HG03097 (cell line): ENCODE results near the gene NOLC1.

Source experiments
- ATAC-seq: cut with Tn5 transposase; IDR thresholded peaks from one replicate; pipeline ENCODE4 v1.9.1; 2021; ENCODE audit not compliant: unreplicated experiment, low FRiP score

NOLC1 gene

GRCh38 chr10:102151774-102152544 lies at the start of gene NOLC1:
Gene NOLC1, plus strand, starts transcription at chr10:102152389. Its CDS starts 22 bp downstream, at chr10:102152411.
- ATAC-seq = peak; percentile 93

GRCh38 chr10:102102421-102102820 lies 49.8 kb upstream of the NOLC1 start:
- ATAC-seq = no peak

DNA sequence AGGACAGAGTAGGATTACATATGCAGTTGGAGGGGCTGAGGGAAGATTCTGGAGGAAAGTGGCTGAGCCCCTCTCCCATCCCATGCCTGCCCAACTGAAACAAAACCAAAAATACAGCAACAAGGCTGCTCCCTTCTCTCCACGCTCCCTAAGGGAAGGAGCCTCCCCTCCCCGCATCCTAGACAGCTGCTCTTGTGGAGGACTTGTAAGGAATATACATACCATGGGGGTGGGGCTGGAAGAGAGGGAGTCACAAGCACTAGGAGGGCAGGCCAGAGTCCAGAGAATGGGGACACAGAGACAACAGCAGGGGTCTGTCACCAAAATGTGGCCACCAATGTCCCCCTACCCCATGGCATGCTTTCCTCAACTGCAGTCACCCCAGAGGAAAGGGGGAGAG lies 45.2 kb upstream of the NOLC1 start:
- no peak for ATAC-seq

- ATAC-seq = no peak
Measured at GRCh38 chr10:102109166-102110116, 42.7 kb upstream of the NOLC1 start.

DNA sequence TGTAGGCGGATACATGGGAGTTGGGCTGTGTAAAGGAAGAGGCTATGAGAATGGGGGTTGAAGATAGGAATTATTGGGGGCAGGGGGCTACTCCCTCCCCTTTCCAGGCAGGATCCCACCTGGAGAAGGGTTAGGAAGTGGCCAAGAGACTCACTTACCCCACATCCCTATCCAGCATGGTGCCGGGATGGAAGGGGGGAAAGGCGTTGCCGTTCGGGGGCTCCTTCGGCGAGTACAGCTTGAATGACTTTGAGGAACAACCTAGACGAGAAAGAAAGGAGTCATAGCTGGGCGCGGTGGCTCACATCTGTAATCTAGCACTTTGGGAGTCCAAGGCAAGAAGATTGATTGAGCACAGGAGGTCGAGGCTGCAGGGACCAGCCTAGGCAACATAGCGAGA lies 40.9 kb upstream of the NOLC1 start:
- no peak for ATAC-seq

DNA sequence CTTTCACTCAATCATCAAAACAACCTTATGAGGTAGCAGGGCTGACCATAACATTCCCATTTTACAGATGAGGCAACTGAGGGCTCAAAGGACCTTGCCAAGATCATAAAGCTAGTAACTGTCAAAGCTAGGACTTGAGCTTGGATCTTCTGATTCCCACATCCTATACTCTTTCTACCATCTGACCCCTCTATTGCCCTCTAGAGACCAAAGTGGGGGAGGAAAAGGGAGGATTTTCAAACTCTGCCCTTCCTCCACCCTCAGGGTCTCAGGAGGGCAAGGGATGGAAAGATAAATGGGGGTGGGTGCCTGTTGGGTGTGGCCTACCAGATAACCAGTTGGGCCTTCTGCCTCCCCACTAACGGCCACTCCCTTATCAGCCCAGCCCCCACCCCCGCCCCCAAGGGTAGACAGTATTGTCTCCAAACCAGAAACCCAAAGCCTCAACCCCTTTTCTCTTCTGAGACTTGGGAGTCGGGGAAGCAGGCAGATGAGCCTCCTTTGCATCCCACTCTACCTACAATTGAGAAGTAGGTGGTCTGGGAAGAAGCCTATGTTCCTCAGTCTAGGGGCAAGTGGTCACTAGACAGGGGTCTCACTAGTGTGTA lies 39.9 kb upstream of the NOLC1 start:
- no peak for ATAC-seq

GRCh38 chr10:102113261-102113955 lies 38.8 kb upstream of the NOLC1 start:
- no peak for ATAC-seq

- no peak for ATAC-seq
Measured at GRCh38 chr10:102113956-102114857, 38.0 kb upstream of the NOLC1 start.

GRCh38 chr10:102114861-102115618 lies 37.1 kb upstream of the NOLC1 start:
- peak; percentile 51 for ATAC-seq

DNA sequence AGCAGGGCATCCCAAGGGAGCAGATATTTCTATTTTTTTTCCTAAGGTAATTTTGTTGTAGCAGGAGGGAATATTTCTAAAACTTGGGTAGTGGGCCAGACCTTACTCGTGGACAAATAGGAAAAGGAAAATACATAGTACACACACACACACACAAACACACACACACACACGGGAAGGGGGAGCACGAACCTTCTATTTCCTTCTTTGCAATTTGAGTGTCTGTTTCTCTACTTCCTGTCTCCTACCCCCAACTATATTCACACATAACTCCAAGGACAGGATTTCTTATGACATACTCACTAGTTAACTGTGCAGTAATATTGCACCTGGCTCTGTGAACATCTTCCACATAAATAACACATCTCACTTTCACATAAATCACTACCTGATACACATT lies 36.4 kb upstream of the NOLC1 start:
- no peak for ATAC-seq

GRCh38 chr10:102116656-102117055 lies 35.5 kb upstream of the NOLC1 start:
- no peak for ATAC-seq

- ATAC-seq = no peak
Measured at GRCh38 chr10:102117391-102118159, 34.6 kb upstream of the NOLC1 start.

DNA sequence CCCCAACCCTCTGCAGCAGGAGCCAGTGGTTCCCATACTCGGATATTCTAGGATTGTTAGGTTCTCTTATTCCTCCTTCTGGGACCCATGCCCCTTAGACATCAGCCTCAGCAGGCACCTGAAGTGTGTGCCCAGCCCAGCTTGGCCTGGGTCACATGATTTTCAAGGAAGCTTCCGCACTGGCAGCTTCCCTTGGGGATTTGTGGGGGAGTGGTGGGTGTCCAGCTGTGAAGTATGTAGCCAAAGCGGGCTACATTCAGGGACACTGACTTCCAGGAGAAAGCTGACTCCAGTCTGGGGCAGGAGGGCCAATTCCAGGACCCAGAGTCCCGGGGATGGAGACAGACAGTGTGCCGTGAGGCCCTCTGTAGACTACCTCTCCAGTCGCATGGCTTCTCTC lies 33.3 kb upstream of the NOLC1 start:
- no peak for ATAC-seq

GRCh38 chr10:102119417-102120141 lies 32.6 kb upstream of the NOLC1 start:
- no peak for ATAC-seq

GRCh38 chr10:102120142-102120990 lies 31.8 kb upstream of the NOLC1 start, which contains the start of gene LDB1:
Gene LDB1, minus strand, starts transcription at chr10:102120368. Its CDS starts 258 bp downstream, at chr10:102120110.
- ATAC-seq = no peak

GRCh38 chr10:102120991-102121738 lies 31.0 kb upstream of the NOLC1 start:
- no peak for ATAC-seq
